COLO668 (cell line): ENCODE results near the gene WFDC1.

ENCODE experiments used
- DNase-seq: peaks from one replicate; lab custom pipeline; 2025; ENCODE audit not compliant: unreplicated experiment; lab: John Stamatoyannopoulos, UW

WFDC1 gene

GRCh38 chr16:84299734-84300440, 5.2 kb downstream of the WFDC1 start:
- no peak for DNase-seq

DNA sequence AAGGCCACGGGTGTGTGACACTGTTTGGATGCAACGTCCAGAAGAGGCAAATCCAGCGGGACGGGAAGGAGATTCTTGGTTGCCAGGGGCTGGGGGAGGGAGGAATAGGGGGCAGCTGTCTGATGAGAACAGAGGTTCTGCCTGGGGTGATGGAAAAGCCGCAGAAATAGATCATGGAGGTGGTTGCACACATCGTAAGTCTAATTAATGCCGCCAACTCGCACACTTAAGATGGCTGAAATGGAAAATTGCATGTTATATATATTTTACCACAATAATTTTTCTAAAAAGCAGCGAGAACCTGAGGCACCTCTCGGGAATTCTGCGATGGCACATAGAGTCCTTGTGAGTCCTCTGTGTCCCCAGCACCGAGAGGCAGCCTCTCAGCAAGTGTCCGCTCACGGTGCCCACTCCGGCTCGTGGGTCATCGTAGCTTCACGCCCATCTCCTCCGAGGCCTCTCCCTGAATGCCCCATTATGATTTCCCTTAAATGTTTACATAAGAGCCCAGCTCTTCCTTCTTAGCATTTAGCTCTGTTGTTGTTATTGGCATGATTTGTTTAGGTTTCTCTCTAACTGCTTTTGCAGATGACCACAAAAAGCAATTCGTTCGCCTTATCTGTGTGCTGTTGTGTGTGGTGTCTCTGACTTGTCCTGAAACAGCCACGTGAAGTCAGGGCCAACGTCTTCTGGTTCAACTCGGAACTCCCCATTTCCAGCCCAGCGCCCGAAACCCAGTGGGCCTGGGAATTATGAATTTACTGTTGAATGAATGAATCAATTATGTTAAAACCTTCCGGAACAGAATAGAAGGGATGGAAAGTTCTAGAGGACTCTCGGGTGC, 7.7 kb downstream of the WFDC1 start:
- no peak for DNase-seq

DNA sequence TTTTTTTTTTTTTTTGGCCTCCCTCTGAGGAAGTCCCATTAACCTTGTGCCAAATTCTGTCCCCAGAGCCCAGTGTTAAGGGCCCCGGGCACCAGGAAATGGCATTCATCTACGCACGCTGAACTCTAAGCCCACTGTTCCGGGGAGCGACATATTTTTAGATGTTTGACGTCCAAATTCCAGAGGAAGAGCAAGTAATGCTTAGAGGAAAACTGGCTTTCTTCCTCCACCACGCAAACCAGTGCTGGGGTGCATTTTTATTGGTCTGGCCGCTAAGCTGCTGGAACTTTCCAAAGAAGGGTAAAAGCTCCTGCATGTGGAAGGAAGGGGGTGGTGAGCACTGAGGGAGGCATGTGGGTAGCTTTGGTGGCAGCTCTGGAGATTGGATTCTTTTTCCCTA, 8.3 kb downstream of the WFDC1 start:
- no peak for DNase-seq

DNA sequence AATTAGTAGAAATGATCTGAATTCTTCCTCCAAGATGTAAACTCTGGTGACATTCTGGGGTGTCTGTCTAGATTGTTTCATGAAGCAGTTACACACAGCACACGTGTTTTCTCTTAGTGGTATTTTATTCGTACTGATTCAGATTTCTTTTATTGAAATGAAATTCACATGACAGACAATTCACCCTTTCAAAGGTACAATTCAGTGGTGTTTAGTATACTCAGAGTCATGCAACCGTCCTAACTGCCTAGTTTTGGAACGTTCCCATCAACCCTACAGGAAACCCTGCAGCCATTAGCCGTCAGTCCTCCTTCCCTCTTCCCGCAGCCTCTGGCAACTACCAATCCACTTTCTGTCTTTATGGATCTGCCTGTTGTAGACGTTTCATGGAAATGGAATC, 8.8 kb downstream of the WFDC1 start:
- DNase-seq = no peak

- DNase-seq = no peak
Measured at GRCh38 chr16:84306564-84306963, 11.9 kb downstream of the WFDC1 start.

GRCh38 chr16:84307209-84307954, 12.7 kb downstream of the WFDC1 start:
- DNase-seq = no peak

DNA sequence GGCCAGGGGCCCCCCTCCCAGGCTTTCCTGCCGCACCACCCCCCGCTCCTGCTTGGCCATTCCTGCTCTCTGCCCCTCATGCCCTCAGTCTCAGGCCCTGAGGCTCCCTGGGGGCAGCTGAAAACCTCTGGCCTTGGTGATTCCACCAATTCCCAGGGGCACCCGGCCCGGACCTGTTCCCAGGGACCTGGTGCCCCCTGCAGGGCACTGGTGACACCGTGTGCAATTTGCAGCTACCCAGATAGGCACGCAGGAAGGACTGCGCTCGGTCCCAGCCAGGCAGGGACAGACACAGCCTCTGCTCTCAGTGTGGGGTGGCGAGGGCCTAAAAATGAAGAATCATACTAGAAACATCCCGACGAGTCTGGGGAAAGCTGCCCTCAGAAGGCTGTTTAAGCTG, 13.4 kb downstream of the WFDC1 start:
- peak; percentile 59 for DNase-seq

- DNase-seq = no peak
Measured at GRCh38 chr16:84310642-84311041, 16.0 kb downstream of the WFDC1 start.

DNA sequence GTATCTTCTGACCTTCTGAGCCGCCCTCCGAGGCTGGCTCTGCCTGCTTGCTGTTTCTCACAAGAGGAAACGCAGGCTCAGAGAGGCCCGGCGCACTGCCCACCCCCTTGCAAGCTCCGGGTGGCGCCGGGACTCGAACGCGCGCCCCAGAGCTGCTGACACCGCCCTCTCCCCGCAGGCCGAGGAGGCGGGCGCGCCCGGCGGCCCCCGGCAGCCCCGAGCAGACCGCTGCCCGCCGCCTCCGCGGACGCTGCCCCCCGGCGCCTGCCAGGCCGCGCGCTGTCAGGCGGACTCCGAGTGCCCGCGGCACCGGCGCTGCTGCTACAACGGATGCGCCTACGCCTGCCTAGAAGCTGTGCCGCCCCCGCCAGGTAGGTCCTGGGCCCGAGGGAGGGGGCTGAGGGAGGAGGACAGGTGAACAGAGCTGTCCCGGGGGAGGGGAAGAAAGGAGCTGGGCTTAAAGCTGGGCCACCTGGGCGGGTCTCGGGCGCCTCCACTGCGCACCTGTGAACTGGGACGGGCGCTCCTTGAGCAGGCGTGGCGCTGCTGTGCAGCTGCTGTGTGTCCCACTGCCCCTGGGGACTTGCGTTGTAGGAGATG, 18.2 kb downstream of the WFDC1 start:
- peak; percentile 53 for DNase-seq

DNA sequence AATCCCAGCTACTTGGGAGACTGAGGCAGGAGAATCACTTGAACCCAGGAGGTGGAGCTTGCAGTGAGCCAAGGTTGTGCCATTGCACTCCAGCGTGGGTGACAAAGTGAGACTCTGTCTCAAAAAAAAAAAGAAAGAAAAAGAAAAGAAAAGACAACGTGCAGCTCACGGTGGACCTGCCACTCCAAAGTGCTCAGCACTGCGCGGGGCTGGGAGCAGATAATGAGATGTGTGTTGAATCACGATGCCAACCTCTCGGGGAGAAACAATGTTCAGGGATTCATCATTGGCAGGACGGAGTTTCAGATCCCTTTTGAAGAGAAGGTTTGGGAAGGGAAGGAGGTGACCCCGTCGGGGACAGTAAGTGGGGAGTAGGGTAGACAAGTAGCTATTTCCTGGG, 19.2 kb downstream of the WFDC1 start:
- DNase-seq = no peak

- no peak for DNase-seq
Measured at GRCh38 chr16:84314373-84314772, 19.7 kb downstream of the WFDC1 start.

DNA sequence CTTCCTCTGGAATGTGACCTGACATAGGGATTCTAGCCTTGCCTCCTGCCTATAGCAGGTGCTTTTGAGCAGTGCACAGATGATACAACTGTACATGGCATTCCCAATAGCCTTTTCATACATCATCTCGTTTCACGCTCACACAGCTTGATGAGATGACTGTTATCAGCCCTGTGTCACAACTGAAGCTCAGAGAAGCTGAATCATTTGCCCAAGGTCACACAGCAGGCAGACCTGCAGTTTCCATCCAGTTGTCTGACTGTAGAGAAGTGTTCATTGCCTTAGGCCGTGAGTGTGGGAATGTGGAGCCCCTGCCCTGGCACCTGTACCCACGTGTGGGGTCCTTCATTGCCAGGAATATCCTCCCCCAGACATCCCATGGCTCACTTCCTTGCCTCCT, 20.1 kb downstream of the WFDC1 start:
- DNase-seq = no peak

DNA sequence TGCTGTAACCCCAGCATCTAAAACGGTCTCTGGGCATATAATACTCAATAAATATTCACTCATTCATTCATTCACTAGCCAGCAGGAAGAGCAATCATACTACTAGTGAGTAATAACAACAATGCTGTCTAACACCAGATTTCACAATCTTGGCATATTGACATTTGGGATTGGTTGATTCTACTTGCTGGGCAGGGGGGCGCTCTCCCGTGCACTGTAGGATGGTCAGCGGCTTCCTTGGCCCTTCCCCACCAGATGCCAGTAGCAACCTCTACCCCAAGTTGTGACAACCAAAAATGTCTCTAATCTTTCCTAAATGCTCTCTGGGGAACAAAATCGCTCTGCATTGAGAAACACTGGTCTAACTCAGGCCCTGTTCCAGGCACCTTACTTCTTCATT, 20.7 kb downstream of the WFDC1 start:
- no peak for DNase-seq

GRCh38 chr16:84318091-84318975, 23.7 kb downstream of the WFDC1 start:
- no peak for DNase-seq

DNA sequence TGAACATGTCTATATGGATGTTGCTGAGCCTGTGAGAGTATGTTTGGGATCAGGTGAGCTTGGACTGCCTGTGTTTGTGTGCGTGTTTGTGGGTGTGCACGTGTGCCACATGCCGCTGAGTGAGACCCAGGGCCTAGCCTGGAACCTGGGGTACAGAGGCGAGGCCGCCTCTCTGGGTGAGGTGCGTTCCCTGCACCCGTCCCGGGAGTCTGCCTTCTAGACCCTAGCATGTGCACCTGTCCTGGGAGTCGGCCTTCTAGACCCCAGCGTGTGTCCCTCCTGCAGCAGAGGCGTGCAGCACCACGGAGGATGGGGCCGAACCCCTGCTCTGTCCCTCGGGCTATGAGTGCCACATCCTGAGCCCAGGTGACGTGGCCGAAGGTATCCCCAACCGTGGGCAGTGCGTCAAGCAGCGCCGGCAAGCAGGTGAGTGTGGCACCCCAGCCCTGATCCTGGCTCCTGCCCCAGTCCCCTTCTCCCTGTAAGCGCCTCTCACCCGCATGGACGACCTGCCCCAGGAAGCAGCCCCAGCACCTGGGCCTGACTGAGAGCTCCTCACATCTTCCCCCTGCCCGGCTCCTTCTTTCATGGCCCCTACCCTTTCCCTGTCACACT, 24.6 kb downstream of the WFDC1 start:
- no peak for DNase-seq

DNA sequence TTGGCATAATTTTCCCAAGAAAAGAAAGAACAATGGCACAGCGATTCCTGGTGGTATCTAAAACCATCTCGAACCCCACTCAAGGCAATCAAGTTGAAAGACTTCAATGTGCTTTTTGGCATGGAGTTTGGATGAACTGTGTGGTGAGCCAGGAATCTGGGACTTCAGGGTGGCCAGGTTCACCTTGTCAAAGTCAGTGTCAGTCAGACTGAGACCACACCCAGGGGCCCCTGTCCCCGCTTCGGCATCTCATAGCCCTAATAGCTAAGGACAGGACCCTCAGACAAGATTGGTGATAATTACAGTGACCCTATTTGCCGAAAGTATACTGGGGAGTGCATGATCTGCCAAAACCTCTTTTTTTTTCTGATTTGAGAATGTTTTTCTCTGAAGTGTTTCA, 25.8 kb downstream of the WFDC1 start:
- no peak for DNase-seq

DNA sequence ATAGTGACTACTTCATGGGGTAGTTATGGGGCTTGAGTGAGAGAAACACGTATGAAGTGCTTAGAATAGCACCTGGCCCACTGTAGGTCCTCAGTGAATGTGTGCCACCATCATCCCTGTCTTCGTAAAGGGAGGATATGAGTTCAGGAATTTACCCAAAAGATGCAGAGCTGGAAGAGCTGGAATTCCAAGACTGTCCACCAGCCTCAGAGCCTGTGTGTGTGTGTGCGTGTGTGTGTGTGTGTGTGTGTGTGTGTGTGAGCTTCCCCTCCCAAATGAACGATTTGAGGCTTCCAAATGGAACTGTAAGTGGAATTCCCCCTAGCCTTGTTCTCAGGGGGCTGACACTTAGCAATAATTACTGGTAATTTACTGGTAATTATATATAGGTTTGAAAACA, 27.3 kb downstream of the WFDC1 start:
- no peak for DNase-seq

GRCh38 chr16:84322749-84323148, 28.1 kb downstream of the WFDC1 start:
- DNase-seq = no peak

DNA sequence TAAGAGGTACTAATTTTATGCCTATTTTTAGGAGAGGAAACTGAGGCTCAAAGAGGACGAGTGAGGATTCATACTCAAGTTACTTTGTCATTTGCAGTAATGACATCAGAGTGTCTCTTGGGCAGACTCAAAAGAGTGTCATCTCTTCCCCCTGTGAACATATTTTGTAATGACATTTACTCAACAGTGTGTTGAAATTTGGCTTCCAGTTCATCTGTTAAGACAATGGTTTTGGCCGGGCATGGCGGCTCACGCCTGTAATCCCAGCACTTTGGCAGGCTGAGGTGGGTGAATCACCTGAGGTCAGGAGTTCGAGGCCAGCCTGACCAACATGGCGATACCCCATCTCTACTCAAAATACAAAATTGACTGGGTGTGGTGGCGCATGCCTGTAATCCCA, 28.9 kb downstream of the WFDC1 start:
- DNase-seq = no peak
